GM19397 (cell line): ENCODE measurements around the gene PHF1.
A peak's percentile ranks its signal among the peaks of the same experiment; 100 is the strongest.
"Not testable (repeated sequence)": the region's sequence is repeated elsewhere in the genome, so short reads cannot be mapped to it uniquely, and the experiment has no call there.

Experiments used
- ATAC-seq: cut with Tn5 transposase; IDR thresholded peaks from one replicate; pipeline ENCODE4 v1.9.1; 2021; ENCODE audit warnings: mild to moderate bottlenecking, moderate library complexity; ENCODE audit not compliant: unreplicated experiment

Gene PHF1

GRCh38 chr6:33410711-33411631, at the start of gene PHF1:
TSS of gene PHF1 (plus strand) at chr6:33411014. CDS start at chr6:33412264, 1,250 bp downstream.
- ATAC-seq, result peak; percentile 32

GRCh38 chr6:33363486-33363885, 47.3 kb upstream of the PHF1 start:
- not testable (repeated sequence) for ATAC-seq

- not testable (repeated sequence) for ATAC-seq
Observed at GRCh38 chr6:33364475-33365205, 46.2 kb upstream of the PHF1 start.

GRCh38 chr6:33365206-33365971, 45.4 kb upstream of the PHF1 start:
- not testable (repeated sequence) for ATAC-seq

GRCh38 chr6:33367009-33367714, 43.7 kb upstream of the PHF1 start:
- no peak for ATAC-seq

GRCh38 chr6:33367715-33368025, 43.1 kb upstream of the PHF1 start:
- ATAC-seq, result not testable (repeated sequence)

GRCh38 chr6:33371901-33372300, 38.9 kb upstream of the PHF1 start:
- not testable (repeated sequence) for ATAC-seq

- no peak for ATAC-seq
Observed at GRCh38 chr6:33372526-33373123, 38.2 kb upstream of the PHF1 start.

GRCh38 chr6:33373960-33374910, 36.6 kb upstream of the PHF1 start:
- ATAC-seq, result no peak

GRCh38 chr6:33375143-33375671, 35.6 kb upstream of the PHF1 start:
- ATAC-seq, result no peak

- no peak for ATAC-seq
Observed at GRCh38 chr6:33377171-33377570, 33.6 kb upstream of the PHF1 start.

- ATAC-seq, result not testable (repeated sequence)
Observed at GRCh38 chr6:33379184-33379583, 31.6 kb upstream of the PHF1 start.

GRCh38 chr6:33380272-33380981, 30.4 kb upstream of the PHF1 start:
- ATAC-seq, result no peak

GRCh38 chr6:33383427-33384185, 27.2 kb upstream of the PHF1 start:
- no peak for ATAC-seq

- ATAC-seq, result no peak
Observed at GRCh38 chr6:33384581-33385020, 26.2 kb upstream of the PHF1 start.

GRCh38 chr6:33390173-33390572, 20.6 kb upstream of the PHF1 start:
- ATAC-seq, result no peak

- no peak for ATAC-seq
Observed at GRCh38 chr6:33390767-33391277, 20.0 kb upstream of the PHF1 start.
